Prostate gland (tissue), 2 donors: ENCODE measurements around the gene ZNF629.

ENCODE experiments used
- POLR2A ChIP-seq: fragments of 450-650 bp; IDR thresholded peaks from one replicate; pipeline ENCODE4 v1.6.1; 2016; ENCODE audit warnings: antibody characterized with exemption, mild to moderate bottlenecking
- TF ChIP-seq, protein P1 (sequence below), 4 experiments: fragments of 200-600 bp in 2 of 4; fragments of 450-650 bp in 2 of 4; sonication (generic) in 2 of 4; IDR thresholded peaks; 1 replicate in 3 of 4; 2 replicates in 1 of 4; pipeline ENCODE4 v1.5.1; 2016 to 2019; ENCODE audit warnings: antibody characterized with exemption in 4 of 4, mild to moderate bottlenecking in 2 of 4, moderate library complexity in 2 of 4

DNA sequence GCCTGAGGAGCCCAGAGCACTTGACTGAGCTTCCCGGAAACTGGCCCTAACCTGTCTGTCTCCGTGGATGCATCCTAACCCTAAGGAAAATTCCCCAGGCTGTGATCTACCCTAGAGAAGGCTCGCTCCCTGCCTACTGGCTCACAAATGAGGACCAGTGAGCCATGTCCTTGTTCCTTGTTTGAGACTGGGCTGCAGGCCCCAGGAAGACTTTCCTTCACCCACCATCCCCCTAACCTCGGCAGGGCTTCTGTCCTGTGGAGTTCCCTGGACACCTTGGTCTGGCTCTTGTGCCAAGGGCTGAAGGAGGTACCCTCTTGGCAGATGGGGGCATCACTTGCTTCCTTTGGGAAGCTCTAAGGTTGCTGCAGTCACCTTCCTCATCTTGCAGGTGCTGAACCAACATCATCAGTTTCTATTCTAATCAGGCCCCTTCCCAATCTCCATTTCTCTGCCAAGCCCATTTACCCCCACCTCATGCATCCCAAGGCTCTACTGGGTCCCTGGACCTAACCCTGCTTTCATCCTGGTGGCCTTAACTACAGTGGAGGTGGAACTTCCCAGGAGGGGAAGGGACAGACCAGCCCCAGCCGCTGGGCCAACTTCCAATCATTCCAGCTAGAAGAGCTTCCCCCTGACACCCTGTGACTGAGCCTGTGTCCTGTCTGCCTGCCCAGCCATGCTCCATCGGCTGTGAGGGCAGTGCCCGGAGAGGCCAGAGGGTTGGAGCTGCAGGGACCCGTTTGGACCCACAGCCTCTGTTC, 12.5 kb downstream of the ZNF629 start:
- TF ChIP-seq, protein P1, sequence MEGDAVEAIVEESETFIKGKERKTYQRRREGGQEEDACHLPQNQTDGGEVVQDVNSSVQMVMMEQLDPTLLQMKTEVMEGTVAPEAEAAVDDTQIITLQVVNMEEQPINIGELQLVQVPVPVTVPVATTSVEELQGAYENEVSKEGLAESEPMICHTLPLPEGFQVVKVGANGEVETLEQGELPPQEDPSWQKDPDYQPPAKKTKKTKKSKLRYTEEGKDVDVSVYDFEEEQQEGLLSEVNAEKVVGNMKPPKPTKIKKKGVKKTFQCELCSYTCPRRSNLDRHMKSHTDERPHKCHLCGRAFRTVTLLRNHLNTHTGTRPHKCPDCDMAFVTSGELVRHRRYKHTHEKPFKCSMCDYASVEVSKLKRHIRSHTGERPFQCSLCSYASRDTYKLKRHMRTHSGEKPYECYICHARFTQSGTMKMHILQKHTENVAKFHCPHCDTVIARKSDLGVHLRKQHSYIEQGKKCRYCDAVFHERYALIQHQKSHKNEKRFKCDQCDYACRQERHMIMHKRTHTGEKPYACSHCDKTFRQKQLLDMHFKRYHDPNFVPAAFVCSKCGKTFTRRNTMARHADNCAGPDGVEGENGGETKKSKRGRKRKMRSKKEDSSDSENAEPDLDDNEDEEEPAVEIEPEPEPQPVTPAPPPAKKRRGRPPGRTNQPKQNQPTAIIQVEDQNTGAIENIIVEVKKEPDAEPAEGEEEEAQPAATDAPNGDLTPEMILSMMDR (IDR thresholded peaks at IDR 0.05), result no peak
- no peak for TF ChIP-seq POLR2A
